Kidney glomerular epithelial cell (primary cell): ENCODE measurements around the gene PALLD.
A peak's percentile ranks its signal among the peaks of the same experiment; 100 is the strongest.

ENCODE experiments used
- DNase-seq: peaks from one replicate; lab custom pipeline; 2025; lab: John Stamatoyannopoulos, UW

The PALLD gene

GRCh38 chr4:168622600-168622999 is 125.7 kb downstream of the PALLD start:
- DNase-seq, result no peak

GRCh38 chr4:168623011-168623410 is 126.2 kb downstream of the PALLD start:
- no peak for DNase-seq

- DNase-seq, result no peak
Measured at GRCh38 chr4:168623484-168623883, 126.6 kb downstream of the PALLD start.

GRCh38 chr4:168628251-168628650 is 131.4 kb downstream of the PALLD start:
- DNase-seq, result no peak

- no peak for DNase-seq
Measured at GRCh38 chr4:168629566-168629965, 132.7 kb downstream of the PALLD start.

- peak; percentile 83 for DNase-seq
Measured at GRCh38 chr4:168630445-168631187, 133.8 kb downstream of the PALLD start.

GRCh38 chr4:168631241-168632162 is 134.7 kb downstream of the PALLD start:
- DNase-seq, result peak; percentile 79

- peak; percentile 59 for DNase-seq
Measured at GRCh38 chr4:168632301-168632725, 135.5 kb downstream of the PALLD start.

GRCh38 chr4:168633064-168633463 is 136.2 kb downstream of the PALLD start:
- peak; percentile 37 for DNase-seq

- peak; percentile 26 for DNase-seq
Measured at GRCh38 chr4:168633496-168633895, 136.6 kb downstream of the PALLD start.

- peak; percentile 100 for DNase-seq
Measured at GRCh38 chr4:168634276-168634802, 137.5 kb downstream of the PALLD start.

- no peak for DNase-seq
Measured at GRCh38 chr4:168636040-168636439, 139.2 kb downstream of the PALLD start.

GRCh38 chr4:168636506-168637196 is 139.8 kb downstream of the PALLD start:
- peak; percentile 80 for DNase-seq

GRCh38 chr4:168637872-168638756 is 141.3 kb downstream of the PALLD start:
- DNase-seq, result no peak

GRCh38 chr4:168639914-168640313 is 143.1 kb downstream of the PALLD start:
- no peak for DNase-seq

GRCh38 chr4:168641811-168642140 is 144.9 kb downstream of the PALLD start:
- no peak for DNase-seq

- DNase-seq, result no peak
Measured at GRCh38 chr4:168642591-168642990, 145.7 kb downstream of the PALLD start.

- DNase-seq, result no peak
Measured at GRCh38 chr4:168643111-168643795, 146.4 kb downstream of the PALLD start.

GRCh38 chr4:168643796-168644159 is 146.9 kb downstream of the PALLD start:
- DNase-seq, result no peak

- DNase-seq, result no peak
Measured at GRCh38 chr4:168646001-168646768, 149.3 kb downstream of the PALLD start.
